ENCODE results near the gene PRODH. TPM values are rescaled to one million over a fixed set of nuclear protein-coding genes. Genes with fewer than 3 reads are reported as not detected.

PRODH gene
- total RNA-seq, result 1 to 10 TPM in 3 of 4 donors, under 1 TPM in 1; 0.75 to 9.7 (median 3.7) TPM
- 2.8 TPM for polyA plus RNA-seq
- long read RNA-seq, donor 1, result 0 reads
- long read RNA-seq, donor 2, result 0 reads
- long read RNA-seq, donor 3, result 0 reads
- long read RNA-seq, donor 4, result 0 reads

GRCh38 chr22:18935889-18936529, at the start of gene PRODH:
PRODH (minus strand) TSS chr22:18936293; CDS start chr22:18936287, 6 bp downstream.
- no peaks in the 10 kb centered on the region for H3K27me3 ChIP-seq (ENCODE audit: control insufficient read depth, insufficient read depth)
- DNase-seq, result no peak
- H3K4me1 ChIP-seq (ENCODE audit: control insufficient read depth, insufficient read depth, low read length), result no peaks in the 10 kb centered on the region
- H3K4me3 ChIP-seq (ENCODE audit: low read length), result no peak within 1 kb of the TSS
- H3K9me3 ChIP-seq (ENCODE audit: control insufficient read depth, low read length), result no peaks in the 10 kb centered on the region
- ATAC-seq, result peak; percentile 56 to 66
- intact Hi-C loops (cut with DNase I), result no loop called here
- no CpG with 5 or more reads among the region's 67 CpGs for WGBS
- H3K27ac ChIP-seq (ENCODE audit: low read length), result no peak within 1 kb of the TSS

DNA sequence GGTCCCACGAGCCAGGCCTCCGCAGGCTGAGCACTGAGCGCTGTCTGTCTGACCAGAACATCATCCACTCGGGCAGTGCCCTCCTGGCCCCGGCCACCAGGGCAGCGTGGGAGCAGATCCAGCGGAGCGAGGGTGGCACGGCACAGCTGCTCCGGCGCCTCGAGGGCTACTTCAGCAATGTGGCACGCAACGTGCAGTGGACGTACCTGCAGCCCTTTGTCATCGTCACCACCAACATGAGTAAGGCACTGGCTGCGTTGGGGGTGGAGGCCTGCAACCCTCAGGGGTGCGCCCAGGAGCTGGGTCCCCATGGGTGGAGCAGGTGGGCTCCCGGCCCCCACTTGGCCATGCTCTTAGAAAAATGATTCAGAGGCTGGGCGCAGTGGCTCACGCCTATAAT, 49.7 kb upstream of the PRODH start:
- intact Hi-C loops (cut with DNase I), result no loop called here
- no peaks in the 10 kb centered on the region for H3K9me3 ChIP-seq (ENCODE audit: control insufficient read depth, low read length)
- H3K4me3 ChIP-seq (ENCODE audit: low read length), result no peak overlapping the region
- no peaks in the 10 kb centered on the region for H3K27me3 ChIP-seq (ENCODE audit: control insufficient read depth, insufficient read depth)
- WGBS, result 91% methylated on average over 21 of the region's 21 CpGs
- no peak overlapping the region for H3K27ac ChIP-seq (ENCODE audit: low read length)
- H3K4me1 ChIP-seq (ENCODE audit: control insufficient read depth, insufficient read depth, low read length), result no peaks in the 10 kb centered on the region
- ATAC-seq, result no peak
- DNase-seq, result peak in 2 of 3 donors; percentile 32 to 38

GRCh38 chr22:18984564-18984963, 48.5 kb upstream of the PRODH start:
- DNase-seq (no peak), ATAC-seq (no peak)
- 80% methylated on average over 10 of the region's 10 CpGs for WGBS
- Histone ChIP-seq H3K4me3 (ENCODE audit: low read length) (no peak overlapping the region), H3K4me1 (ENCODE audit: control insufficient read depth, insufficient read depth, low read length) (no peaks in the 10 kb centered on the region), H3K27ac (ENCODE audit: low read length) (no peak overlapping the region), H3K9me3 (ENCODE audit: control insufficient read depth, low read length) (peaks cover 2% of the 10 kb centered on the region), H3K27me3 (ENCODE audit: control insufficient read depth, insufficient read depth) (no peaks in the 10 kb centered on the region)
- intact Hi-C loops (cut with DNase I), result no loop called here

- Histone ChIP-seq H3K4me1 (ENCODE audit: control insufficient read depth, insufficient read depth, low read length) (no peaks in the 10 kb centered on the region), H3K9me3 (ENCODE audit: control insufficient read depth, low read length) (peaks cover 2% of the 10 kb centered on the region), H3K4me3 (ENCODE audit: low read length) (no peak overlapping the region), H3K27me3 (ENCODE audit: control insufficient read depth, insufficient read depth) (no peaks in the 10 kb centered on the region), H3K27ac (ENCODE audit: low read length) (no peak overlapping the region)
- 77% methylated on average over 9 of the region's 9 CpGs for WGBS
- DNase-seq (no peak), ATAC-seq (no peak)
- intact Hi-C loops (cut with DNase I), result no loop called here
Measured at GRCh38 chr22:18983120-18983651, 47.1 kb upstream of the PRODH start.

GRCh38 chr22:18980829-18981228, 44.7 kb upstream of the PRODH start:
- no peak overlapping the region for H3K4me3 ChIP-seq (ENCODE audit: low read length)
- H3K27me3 ChIP-seq (ENCODE audit: control insufficient read depth, insufficient read depth), result no peaks in the 10 kb centered on the region
- intact Hi-C loops (cut with DNase I), result no loop called here
- ATAC-seq, result no peak
- H3K9me3 ChIP-seq (ENCODE audit: control insufficient read depth, low read length), result peaks cover 2% of the 10 kb centered on the region
- no peak overlapping the region for H3K27ac ChIP-seq (ENCODE audit: low read length)
- no peaks in the 10 kb centered on the region for H3K4me1 ChIP-seq (ENCODE audit: control insufficient read depth, insufficient read depth, low read length)
- no peak for DNase-seq

GRCh38 chr22:18979957-18980356, 43.9 kb upstream of the PRODH start:
- Histone ChIP-seq H3K4me1 (ENCODE audit: control insufficient read depth, insufficient read depth, low read length) (no peaks in the 10 kb centered on the region), H3K27ac (ENCODE audit: low read length) (no peak overlapping the region), H3K27me3 (ENCODE audit: control insufficient read depth, insufficient read depth) (no peaks in the 10 kb centered on the region), H3K4me3 (ENCODE audit: low read length) (no peak overlapping the region), H3K9me3 (ENCODE audit: control insufficient read depth, low read length) (peaks cover 2% of the 10 kb centered on the region)
- ATAC-seq (no peak), DNase-seq (no peak)
- intact Hi-C loops (cut with DNase I), result no loop called here
- WGBS, result 86% methylated on average over 1 of the region's 1 CpG

GRCh38 chr22:18978506-18978905, 42.4 kb upstream of the PRODH start:
- intact Hi-C loops (cut with DNase I), result no loop called here
- H3K9me3 ChIP-seq (ENCODE audit: control insufficient read depth, low read length), result peaks cover 2% of the 10 kb centered on the region
- H3K27me3 ChIP-seq (ENCODE audit: control insufficient read depth, insufficient read depth), result no peaks in the 10 kb centered on the region
- 76% methylated on average over 9 of the region's 9 CpGs for WGBS
- no peak for ATAC-seq
- peak in 1 of 3 donors; percentile 3 for DNase-seq
- no peak overlapping the region for H3K4me3 ChIP-seq (ENCODE audit: low read length)
- no peak overlapping the region for H3K27ac ChIP-seq (ENCODE audit: low read length)
- H3K4me1 ChIP-seq (ENCODE audit: control insufficient read depth, insufficient read depth, low read length), result no peaks in the 10 kb centered on the region

- DNase-seq (peak in 1 of 3 donors; percentile 1), ATAC-seq (no peak)
- Histone ChIP-seq H3K27ac (ENCODE audit: low read length) (no peak overlapping the region), H3K9me3 (ENCODE audit: control insufficient read depth, low read length) (peaks cover 2% of the 10 kb centered on the region), H3K4me3 (ENCODE audit: low read length) (no peak overlapping the region), H3K4me1 (ENCODE audit: control insufficient read depth, insufficient read depth, low read length) (no peaks in the 10 kb centered on the region), H3K27me3 (ENCODE audit: control insufficient read depth, insufficient read depth) (no peaks in the 10 kb centered on the region)
- WGBS, result 80% methylated on average over 9 of the region's 9 CpGs
- intact Hi-C loops (cut with DNase I), result no loop called here
Measured at GRCh38 chr22:18977824-18978425, 41.8 kb upstream of the PRODH start.

GRCh38 chr22:18976197-18976751, 40.2 kb upstream of the PRODH start:
- DNase-seq (peak in 2 of 3 donors; percentile 0 to 7), ATAC-seq (no peak)
- intact Hi-C loops (cut with DNase I), result no loop called here
- H3K27ac ChIP-seq (ENCODE audit: low read length), result no peak overlapping the region
- no peaks in the 10 kb centered on the region for H3K27me3 ChIP-seq (ENCODE audit: control insufficient read depth, insufficient read depth)
- no peak overlapping the region for H3K4me3 ChIP-seq (ENCODE audit: low read length)
- WGBS, result 79% methylated on average over 10 of the region's 10 CpGs
- H3K9me3 ChIP-seq (ENCODE audit: control insufficient read depth, low read length), result peaks cover 2% of the 10 kb centered on the region
- no peaks in the 10 kb centered on the region for H3K4me1 ChIP-seq (ENCODE audit: control insufficient read depth, insufficient read depth, low read length)

- no peak overlapping the region for H3K4me3 ChIP-seq (ENCODE audit: low read length)
- intact Hi-C loops (cut with DNase I), result no loop called here
- WGBS, result 77% methylated on average over 16 of the region's 16 CpGs
- no peaks in the 10 kb centered on the region for H3K4me1 ChIP-seq (ENCODE audit: control insufficient read depth, insufficient read depth, low read length)
- no peak overlapping the region for H3K27ac ChIP-seq (ENCODE audit: low read length)
- no peak for ATAC-seq
- H3K9me3 ChIP-seq (ENCODE audit: control insufficient read depth, low read length), result peaks cover 2% of the 10 kb centered on the region
- H3K27me3 ChIP-seq (ENCODE audit: control insufficient read depth, insufficient read depth), result no peaks in the 10 kb centered on the region
- DNase-seq, result peak in 1 of 3 donors; percentile 7
Measured at GRCh38 chr22:18975434-18976196, 39.5 kb upstream of the PRODH start.

All from right cardiac atrium (tissue), 5 donors.